Activated CD8-positive, alpha-beta memory T cell treated with anti-CD3 and anti-CD28 coated beads, Interleukin-2, amount 50 U/mL, for 1 hour (primary cell): Measurements from ENCODE around the gene UQCRFS1.
"Not testable (repeated sequence)": the region's sequence is repeated elsewhere in the genome, so short reads cannot be mapped to it uniquely, and the experiment has no call there.

Source experiments
- DNase-seq: peaks from one replicate; pipeline ENCODE4 v3.0.0-alpha.2; 2020; ENCODE audit errors: extremely low read depth

Gene UQCRFS1

DNA sequence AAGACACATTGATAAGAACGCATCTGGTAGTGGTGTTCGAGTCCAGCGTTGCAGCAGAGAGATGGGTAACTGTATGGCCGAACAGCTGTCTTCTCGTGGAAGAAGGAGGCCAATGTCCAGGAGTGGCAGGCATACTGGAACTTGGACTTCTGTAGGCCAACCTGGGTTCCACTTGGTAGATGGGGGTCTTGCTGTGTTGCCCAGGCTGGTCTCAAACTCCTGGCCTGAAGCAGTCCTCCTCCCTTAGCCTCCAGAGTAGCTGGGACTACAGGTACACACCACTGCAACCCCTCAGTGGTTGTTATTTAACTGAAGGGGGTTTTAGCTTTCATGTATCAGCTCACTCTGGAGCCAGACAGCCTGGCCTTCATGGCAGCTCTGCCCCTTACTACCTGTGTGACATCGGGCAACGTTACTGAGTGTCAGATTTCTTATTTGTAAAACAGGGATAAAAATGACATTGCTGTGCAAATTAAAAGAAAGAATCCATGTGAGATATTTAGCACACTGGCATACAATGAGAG, 2.4 kb upstream of the UQCRFS1 start:
- no peak for DNase-seq

DNA sequence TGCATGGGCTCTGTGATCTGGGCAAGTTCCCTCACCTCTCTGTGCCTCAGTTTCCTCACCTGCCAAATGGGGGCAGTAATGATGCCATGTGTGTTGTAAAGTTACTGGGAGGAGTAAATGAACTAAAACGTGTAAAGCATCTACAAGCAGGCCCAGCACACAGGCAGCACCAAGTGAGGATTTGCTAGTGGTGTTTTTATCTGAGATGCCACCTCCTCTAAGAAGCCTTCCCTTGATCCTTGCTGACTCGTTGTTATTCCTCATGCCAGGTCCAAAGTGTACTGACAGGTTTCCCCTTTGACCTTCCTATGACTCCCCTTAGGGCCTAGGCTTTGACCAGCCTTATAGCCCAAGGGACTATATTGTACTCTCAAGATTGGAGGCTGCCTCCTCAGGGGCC, 1.5 kb upstream of the UQCRFS1 start:
- DNase-seq, result no peak

DNA sequence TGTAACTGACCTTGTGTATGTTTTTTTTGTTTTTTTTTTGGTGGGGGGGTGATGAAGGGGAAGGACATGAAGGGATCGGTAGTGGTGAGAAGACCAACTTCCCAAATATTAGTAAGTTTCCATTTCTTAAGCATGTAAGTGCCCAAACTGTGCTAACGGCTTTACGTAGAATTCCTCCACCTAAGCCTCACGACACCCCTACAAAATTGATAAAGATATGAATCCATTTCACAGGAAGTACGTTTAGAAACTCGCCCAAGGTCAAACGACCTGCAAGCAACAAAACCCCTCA, 649 bp downstream of the UQCRFS1 start:
- no peak for DNase-seq

DNA sequence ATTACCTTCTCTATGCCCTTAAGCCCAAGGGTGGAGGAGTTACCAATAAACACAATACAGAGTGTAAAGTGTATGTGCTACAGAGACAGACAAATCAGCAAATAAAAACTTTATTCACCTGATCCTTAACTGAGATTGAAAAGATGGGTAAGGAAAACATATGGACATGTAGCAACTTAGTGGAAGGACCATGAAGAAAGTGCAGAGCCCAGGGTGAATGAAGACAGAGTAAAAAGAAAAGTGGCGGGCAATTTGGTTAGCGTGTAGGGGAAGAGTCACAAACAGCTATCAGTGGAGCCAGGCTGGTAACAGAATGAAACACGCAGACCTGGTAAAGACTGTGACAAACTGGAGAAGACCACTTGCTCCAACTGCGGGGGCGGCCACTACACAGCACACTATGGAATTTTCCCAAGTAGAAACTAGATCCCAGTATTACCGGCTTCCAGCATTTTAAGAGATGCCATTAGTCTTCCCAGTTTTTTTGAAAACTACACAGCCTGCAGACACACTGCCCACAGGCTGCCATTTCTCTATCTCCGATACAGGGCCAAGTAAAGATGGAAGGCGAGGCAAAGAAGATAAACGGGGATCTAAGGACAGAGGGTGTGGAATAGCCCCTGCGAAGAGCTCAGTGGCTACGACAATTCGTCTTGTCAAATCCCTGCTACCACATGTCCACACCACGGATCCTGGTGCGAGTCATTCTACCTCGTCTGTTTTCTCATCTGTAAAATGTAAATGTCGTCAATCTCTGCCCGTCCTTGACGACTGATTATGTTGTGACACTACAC, 1.2 kb downstream of the UQCRFS1 start:
- no peak for DNase-seq

- not testable (repeated sequence) for DNase-seq
These were observed 1.9 kb downstream of the UQCRFS1 start for GRCh38 chr19:29211041-29211440.

- DNase-seq, result not testable (repeated sequence)
These were observed 2.4 kb downstream of the UQCRFS1 start for GRCh38 chr19:29210502-29210901.

- not testable (repeated sequence) for DNase-seq
These were observed 5.4 kb downstream of the UQCRFS1 start for GRCh38 chr19:29207403-29208187.

GRCh38 chr19:29206453-29206852, 6.5 kb downstream of the UQCRFS1 start:
- DNase-seq, result no peak

GRCh38 chr19:29202281-29202680, 10.7 kb downstream of the UQCRFS1 start:
- no peak for DNase-seq

DNA sequence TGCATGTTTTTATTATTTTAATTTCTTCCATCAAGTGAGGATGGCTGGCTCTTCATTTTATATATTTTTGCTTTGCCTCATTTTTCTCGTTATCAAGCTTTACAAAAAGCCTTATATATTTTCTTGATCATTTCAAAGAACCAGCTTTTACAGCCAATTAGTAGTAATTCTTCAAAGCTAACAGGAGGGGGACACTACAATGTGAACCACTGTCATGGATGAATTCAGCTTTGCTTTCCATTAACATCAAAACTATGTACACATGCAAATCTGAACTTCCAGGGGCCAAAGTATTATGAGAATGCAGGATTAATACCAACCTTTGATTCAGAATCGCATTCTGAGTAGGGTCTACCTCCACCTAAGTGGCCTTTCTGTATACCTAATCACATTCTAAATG, 11.1 kb downstream of the UQCRFS1 start:
- no peak for DNase-seq

DNA sequence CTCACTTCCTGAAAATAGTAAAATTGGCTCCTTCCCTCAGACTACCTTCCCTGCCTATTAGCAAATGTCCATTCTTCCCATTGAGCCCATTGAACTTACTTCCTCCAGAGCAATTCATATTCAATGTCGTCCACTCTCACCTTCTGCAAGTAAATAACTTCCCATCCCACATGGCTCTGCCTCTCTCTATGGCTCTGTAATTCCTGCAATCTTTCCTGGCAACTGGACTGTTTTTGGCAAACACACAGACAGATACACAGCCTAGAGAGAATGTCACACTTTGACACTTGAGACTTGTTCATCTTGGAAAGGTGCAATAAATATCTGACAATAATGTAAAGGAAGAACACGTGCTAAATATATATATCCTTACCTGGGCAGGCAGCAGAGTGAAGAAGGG, 18.3 kb downstream of the UQCRFS1 start:
- no peak for DNase-seq

- DNase-seq, result no peak
These were observed 19.8 kb downstream of the UQCRFS1 start for GRCh38 chr19:29193155-29193554.

GRCh38 chr19:29191005-29191404, 21.9 kb downstream of the UQCRFS1 start:
- DNase-seq, result no peak

DNA sequence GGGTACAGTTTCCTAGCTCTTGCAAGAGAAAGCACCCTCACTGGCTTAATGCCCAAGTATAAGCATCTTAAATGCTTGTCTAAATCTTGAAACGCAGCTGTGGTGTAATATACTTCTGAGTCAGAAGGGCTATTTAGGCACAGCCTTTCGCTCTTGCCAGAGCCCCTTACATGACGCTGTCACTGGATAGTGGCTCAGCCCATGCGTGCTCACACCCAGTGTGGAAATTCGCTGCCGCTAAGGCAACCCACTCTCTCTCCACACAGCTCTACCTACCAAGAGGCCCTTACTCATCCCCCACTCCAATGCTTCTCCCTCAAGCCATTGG, 24.0 kb downstream of the UQCRFS1 start:
- no peak for DNase-seq

GRCh38 chr19:29188289-29189032, 24.5 kb downstream of the UQCRFS1 start:
- no peak for DNase-seq

DNA sequence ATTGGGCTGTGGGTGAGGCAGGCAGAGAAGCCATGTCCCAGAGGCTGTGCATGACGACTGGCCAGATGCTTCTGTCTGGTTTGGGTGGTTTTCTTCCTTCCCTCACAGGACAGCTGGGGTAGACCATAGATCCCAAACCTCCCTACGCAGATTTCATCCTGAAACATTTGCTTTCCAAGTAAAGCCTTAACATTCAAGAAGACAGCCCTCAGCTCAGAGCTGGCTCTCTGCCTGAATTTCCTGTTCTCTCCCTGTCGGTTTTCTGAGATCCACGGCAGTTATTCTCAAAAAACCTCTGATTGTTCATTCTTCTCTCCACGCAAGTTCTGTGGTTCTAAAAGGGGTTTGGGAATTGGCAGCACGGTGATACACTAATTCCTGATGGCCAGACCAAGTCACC, 25.3 kb downstream of the UQCRFS1 start:
- no peak for DNase-seq

- no peak for DNase-seq
These were observed 27.5 kb downstream of the UQCRFS1 start for GRCh38 chr19:29185427-29185826.

GRCh38 chr19:29176981-29177754, 35.8 kb downstream of the UQCRFS1 start:
- DNase-seq, result no peak

DNA sequence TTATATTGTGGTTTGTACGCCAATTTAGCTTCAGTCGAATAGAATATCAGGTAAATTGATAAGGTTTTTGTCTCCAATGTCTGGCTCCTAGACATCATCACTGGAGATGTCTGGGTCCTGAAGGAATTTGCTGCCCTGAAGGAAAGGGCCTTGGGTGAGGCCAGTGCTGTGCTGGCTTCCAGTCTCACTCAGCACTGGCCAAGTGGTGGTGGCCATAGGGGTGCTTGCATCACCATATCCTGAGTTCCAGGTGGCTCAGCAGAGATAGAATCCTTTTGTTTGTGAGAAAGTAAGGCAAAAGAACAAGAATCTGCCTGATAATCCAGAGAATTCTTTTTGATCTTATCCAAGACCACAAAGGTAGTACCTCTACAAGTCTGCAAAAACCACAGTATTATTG, 39.1 kb downstream of the UQCRFS1 start:
- DNase-seq, result no peak

GRCh38 chr19:29172302-29172701, 40.6 kb downstream of the UQCRFS1 start:
- no peak for DNase-seq

DNA sequence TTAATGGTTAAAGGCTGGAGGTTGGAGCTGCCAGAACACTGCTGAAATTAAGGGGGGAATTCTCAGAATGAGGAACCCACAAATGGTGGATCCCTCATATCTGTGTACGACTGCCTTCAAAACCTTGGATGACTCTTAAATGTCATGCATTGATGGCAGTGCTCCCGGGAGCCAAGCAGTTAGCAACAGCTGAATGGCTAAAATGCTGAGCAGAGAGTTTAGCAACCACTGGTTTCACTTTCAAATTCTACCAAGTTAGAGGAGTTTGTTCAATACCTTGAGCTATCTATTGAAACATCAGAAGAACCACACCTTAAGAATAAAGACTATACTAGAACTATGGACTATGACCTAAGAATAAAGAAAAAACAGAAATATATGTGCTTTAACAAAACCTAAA, 41.4 kb downstream of the UQCRFS1 start:
- no peak for DNase-seq

GRCh38 chr19:29170554-29170953, 42.4 kb downstream of the UQCRFS1 start:
- no peak for DNase-seq
